Thoracic aorta (tissue), 2 donors: ENCODE data around the gene ISG20. TPM values are rescaled to one million over a fixed set of nuclear protein-coding genes. Genes with fewer than 3 reads are reported as not detected.

ENCODE experiments used
- ATAC-seq: fragments of 150-250 bp; one replicate; pipeline ENCODE4 v1.8.0; 2017; ENCODE audit warnings: low read depth; ENCODE audit not compliant: insufficient number of reproducible peaks, low FRiP score
- DNase-seq: peaks from one replicate; pipeline ENCODE4 v3.0.0-alpha.2; 2020; ENCODE audit warnings: low spot score
- H3K27ac ChIP-seq, 2 donors: fragments of 200-600 bp; sonication (generic); 1 replicate in 1 of 2; 2 replicates in 1 of 2; pipeline ENCODE4 v1.5.1; 2016; ENCODE audit warnings: mild to moderate bottlenecking in 2 of 2, moderate library complexity in 2 of 2
- H3K27me3 ChIP-seq: fragments of 200-600 bp; sonication (generic); replicated peaks from 2 replicates; pipeline ENCODE4 v1.6.0; 2016; ENCODE audit warnings: mild to moderate bottlenecking; ENCODE audit not compliant: insufficient read depth
- H3K36me3 ChIP-seq: fragments of 200-600 bp; sonication (generic); one replicate; pipeline ENCODE4 v1.5.1; 2016
- H3K4me1 ChIP-seq, 2 donors: fragments of 200-600 bp; sonication (generic); 1 replicate in 1 of 2; 2 replicates in 1 of 2; pipeline versions ENCODE4 v1.5.1 to v1.6.0; 2016; ENCODE audit warnings: low read depth in 2 of 2, mild to moderate bottlenecking in 1 of 2; ENCODE audit not compliant: control insufficient read depth in 1 of 2
- H3K4me3 ChIP-seq: fragments of 200-600 bp; sonication (generic); 2 replicates; pipeline ENCODE4 v1.5.1; 2016; ENCODE audit warnings: mild to moderate bottlenecking
- H3K9me3 ChIP-seq: fragments of 200-600 bp; sonication (generic); 2 replicates; pipeline ENCODE4 v1.5.1; 2016
- CTCF ChIP-seq: fragments of 200-600 bp; sonication (generic); IDR thresholded peaks from one replicate; pipeline ENCODE4 v1.5.1; 2019; ENCODE audit warnings: antibody characterized with exemption
- total RNA-seq, 2 donors: library from RNA; depleted of rRNA; stranded (reverse); fragments of >200 nt; gene quantifications; one replicate each; pipeline versions ENCODE4 v1.1.0 to v1.2.3, GENCODE V29; 2016

The ISG20 gene
- 10 to 100 TPM; 16.2 to 32.1 TPM for total RNA-seq

DNA sequence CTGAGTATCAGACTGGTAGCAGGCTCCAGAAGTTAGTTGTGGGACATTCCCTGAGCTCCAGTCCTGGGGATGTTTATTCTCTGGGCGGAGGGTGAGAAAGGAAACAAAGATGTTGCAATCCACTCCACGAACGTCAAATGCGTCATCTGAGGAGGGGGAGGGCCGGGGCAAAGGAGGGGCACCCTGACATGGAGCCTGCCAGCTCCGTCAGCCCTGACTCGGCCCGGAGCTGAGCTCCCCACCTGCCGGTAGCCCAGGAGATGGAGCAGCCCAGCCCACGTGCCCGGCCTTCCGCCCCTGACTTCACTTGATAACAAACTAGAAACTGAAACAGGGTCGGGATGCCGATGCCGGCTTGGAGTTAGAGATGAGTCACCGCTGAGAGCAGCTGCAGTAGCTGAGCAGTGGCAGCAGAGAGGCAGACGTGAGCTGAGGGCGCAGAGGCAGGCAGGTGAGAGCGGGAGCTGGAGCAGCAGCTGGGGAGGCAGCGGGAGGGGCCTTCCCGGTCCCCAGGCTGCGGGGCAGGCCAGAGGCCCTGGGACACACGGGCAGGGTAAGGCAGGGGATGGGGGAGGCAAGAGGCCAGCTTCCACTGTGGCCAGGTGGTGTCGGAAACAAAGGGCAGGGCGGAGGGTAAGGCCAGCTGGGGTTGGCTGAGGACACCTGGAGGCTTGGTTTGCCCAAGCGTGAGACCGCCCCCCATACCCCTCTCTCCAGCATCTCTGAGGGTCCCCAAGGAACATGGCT, at the start of gene ISG20:
TSS of gene ISG20 (plus strand) at position 391 of the 747 bp plus-strand sequence. CDS start at position 742, 351 bp downstream.
- H3K4me3 ChIP-seq = peak within 1 kb of the TSS; percentile 71
- ATAC-seq (peak; percentile 90), DNase-seq (peak; percentile 90)
- H3K27ac ChIP-seq = peak within 1 kb of the TSS; percentile 91 to 93
- H3K27me3 ChIP-seq = no peaks in the 10 kb centered on the region
- no peaks in the 10 kb centered on the region for H3K9me3 ChIP-seq
- no peaks in the 10 kb centered on the region for H3K36me3 ChIP-seq
- peak; percentile 58 for TF ChIP-seq CTCF
- H3K4me1 ChIP-seq = peaks cover 6 to 23% of the 10 kb centered on the region in 2 donors

GRCh38 chr15:88590759-88591158, 48.1 kb upstream of the ISG20 start:
- Histone ChIP-seq H3K4me1 (no peaks in the 10 kb centered on the region), H3K36me3 (no peaks in the 10 kb centered on the region), H3K9me3 (no peaks in the 10 kb centered on the region), H3K27me3 (no peaks in the 10 kb centered on the region), H3K4me3 (no peak overlapping the region), H3K27ac (no peak overlapping the region)
- no peak for TF ChIP-seq CTCF
- ATAC-seq (no peak), DNase-seq (no peak)

DNA sequence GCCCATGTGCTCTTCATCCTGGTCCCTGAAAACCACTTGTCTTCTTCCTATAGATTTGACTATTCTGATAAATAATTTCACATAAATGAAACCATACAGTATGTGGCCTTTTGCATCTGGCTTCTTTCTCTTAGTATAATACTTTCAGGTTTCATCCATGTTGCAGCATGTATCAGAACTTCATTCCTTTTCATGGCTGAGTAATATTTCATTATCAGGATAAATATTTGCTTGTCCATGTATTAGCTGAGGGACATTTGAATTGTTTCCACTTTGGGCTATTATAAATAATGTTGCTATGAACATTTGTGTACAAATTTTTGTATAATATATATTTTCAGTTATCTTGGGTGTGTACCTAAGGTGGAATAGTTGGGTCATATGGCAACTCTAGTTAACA, 47.4 kb upstream of the ISG20 start:
- H3K9me3 ChIP-seq = no peaks in the 10 kb centered on the region
- TF ChIP-seq CTCF = no peak
- no peaks in the 10 kb centered on the region for H3K4me1 ChIP-seq
- H3K27me3 ChIP-seq = no peaks in the 10 kb centered on the region
- DNase-seq = no peak
- H3K36me3 ChIP-seq = no peaks in the 10 kb centered on the region
- no peak overlapping the region for H3K27ac ChIP-seq
- ATAC-seq = no peak
- no peak overlapping the region for H3K4me3 ChIP-seq

- peaks cover 0 to 19% of the 10 kb centered on the region in 2 donors for H3K4me1 ChIP-seq
- TF ChIP-seq CTCF = no peak
- no peaks in the 10 kb centered on the region for H3K36me3 ChIP-seq
- DNase-seq (no peak), ATAC-seq (no peak)
- peaks cover 20% of the 10 kb centered on the region for H3K27me3 ChIP-seq
- no peaks in the 10 kb centered on the region for H3K9me3 ChIP-seq
- no peak overlapping the region for H3K27ac ChIP-seq
- no peak overlapping the region for H3K4me3 ChIP-seq
Observed at GRCh38 chr15:88603885-88604284, 34.9 kb upstream of the ISG20 start.

GRCh38 chr15:88604381-88605188, 34.2 kb upstream of the ISG20 start:
- peaks cover 0 to 19% of the 10 kb centered on the region in 2 donors for H3K4me1 ChIP-seq
- H3K27me3 ChIP-seq = peaks cover 20% of the 10 kb centered on the region
- no peaks in the 10 kb centered on the region for H3K36me3 ChIP-seq
- H3K9me3 ChIP-seq = no peaks in the 10 kb centered on the region
- ATAC-seq = no peak
- H3K4me3 ChIP-seq = peak overlapping the region; percentile 14
- H3K27ac ChIP-seq = no peak overlapping the region
- no peak for DNase-seq
- TF ChIP-seq CTCF = no peak
